GM12801 (cell line): ENCODE data around the gene CAB39L.

Experiments used
- TF ChIP-seq, protein P1 (sequence below): IDR thresholded peaks from one replicate; pipeline ENCODE4 v1.5.1; 2011; ENCODE audit warnings: control low read depth; ENCODE audit not compliant: insufficient read length; ENCODE audit errors: extremely low read depth

Gene CAB39L

DNA sequence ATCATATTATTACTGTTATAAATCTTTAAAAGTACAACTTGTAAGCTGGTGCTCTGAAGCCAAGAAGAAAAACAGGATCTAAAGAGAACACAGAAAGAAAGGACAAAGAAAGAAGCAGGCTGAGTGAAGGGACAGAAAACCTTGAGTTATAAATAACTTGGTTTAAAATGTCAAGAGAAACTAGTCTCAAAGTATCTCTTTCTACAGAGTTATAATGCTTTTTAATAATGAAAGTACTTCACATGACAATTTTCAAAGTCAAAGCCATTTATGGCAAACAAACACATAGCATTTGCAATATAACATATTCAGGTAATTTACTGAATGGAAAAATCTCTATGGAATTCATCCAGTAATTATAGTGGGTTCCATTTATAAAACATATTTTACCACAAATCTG lies 33.4 kb downstream of the CAB39L start:
- TF ChIP-seq, protein P1, sequence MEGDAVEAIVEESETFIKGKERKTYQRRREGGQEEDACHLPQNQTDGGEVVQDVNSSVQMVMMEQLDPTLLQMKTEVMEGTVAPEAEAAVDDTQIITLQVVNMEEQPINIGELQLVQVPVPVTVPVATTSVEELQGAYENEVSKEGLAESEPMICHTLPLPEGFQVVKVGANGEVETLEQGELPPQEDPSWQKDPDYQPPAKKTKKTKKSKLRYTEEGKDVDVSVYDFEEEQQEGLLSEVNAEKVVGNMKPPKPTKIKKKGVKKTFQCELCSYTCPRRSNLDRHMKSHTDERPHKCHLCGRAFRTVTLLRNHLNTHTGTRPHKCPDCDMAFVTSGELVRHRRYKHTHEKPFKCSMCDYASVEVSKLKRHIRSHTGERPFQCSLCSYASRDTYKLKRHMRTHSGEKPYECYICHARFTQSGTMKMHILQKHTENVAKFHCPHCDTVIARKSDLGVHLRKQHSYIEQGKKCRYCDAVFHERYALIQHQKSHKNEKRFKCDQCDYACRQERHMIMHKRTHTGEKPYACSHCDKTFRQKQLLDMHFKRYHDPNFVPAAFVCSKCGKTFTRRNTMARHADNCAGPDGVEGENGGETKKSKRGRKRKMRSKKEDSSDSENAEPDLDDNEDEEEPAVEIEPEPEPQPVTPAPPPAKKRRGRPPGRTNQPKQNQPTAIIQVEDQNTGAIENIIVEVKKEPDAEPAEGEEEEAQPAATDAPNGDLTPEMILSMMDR = no peak

DNA sequence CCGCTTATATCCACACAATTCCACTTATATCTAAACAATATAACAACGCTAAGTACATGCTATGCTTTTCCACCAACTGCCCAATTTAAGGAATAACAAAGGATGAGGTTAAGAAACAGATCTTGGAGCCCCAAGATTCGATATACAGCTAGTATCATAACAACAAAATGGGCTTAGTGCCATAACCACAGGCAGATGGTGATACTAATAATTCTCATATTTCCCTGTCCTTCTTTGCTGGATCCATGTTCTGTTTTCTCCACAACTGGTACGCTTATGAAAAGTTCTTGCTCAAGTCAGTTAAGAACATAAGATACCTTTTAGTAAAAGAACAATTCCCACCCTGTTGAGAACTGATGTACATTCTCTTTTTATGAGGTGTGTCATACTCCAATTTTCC lies 33.9 kb downstream of the CAB39L start:
- TF ChIP-seq, protein P1 = no peak

DNA sequence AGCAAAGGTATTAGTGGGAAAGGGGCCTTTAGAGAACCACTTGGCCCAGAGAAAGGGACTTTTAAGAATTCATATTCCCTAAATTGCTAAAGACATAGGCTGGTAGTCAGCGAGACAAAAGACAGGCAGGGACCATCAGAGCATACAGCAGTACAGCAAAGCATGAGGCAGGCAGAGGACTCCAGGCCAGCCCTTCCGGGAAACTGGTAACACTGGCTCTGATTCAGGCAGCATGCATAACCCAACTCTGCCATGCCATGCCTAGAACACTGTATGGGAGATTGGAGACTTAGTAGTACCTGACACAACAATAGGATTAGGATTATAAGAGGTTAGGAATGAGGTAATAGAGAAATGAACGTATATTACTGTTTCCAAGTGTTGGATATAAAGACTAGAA lies 34.9 kb downstream of the CAB39L start:
- TF ChIP-seq, protein P1 = no peak

DNA sequence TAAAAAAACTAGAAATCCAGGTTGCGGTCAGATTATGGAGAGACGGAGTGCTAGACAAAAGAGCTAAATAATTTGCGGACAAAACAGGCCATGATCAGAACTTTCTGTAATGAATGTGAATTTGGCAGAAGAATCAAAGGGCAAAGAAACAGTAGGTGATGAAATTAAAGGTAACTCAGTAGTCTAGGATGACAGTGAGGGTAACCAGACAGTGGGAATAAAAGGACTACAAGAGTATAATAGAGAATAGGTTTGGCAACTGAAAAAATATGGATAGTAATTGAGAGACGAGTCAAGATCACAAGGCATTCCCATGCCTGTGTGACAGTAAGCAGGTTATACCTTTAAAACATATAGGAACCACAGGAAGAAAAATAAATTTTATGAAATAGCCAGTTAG lies 35.9 kb downstream of the CAB39L start:
- TF ChIP-seq, protein P1 = no peak

DNA sequence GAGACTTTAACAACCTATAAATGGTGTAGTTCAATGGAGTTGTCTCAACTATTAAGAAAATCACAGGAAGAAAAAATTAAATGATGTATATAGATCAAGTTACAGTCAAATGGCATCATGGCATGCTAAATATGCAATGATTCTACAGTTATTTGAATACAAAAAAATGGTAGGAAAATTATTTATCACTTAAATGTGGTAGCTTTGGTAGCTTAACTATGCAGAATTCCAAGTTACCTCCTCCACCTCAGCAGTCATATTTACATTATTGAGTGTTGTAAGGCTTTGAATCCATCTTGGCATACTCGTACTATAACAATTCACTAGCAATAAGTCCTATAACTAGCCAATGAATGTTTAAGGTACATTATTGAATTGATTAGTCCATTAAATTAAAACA lies 36.8 kb downstream of the CAB39L start:
- TF ChIP-seq, protein P1 = no peak

DNA sequence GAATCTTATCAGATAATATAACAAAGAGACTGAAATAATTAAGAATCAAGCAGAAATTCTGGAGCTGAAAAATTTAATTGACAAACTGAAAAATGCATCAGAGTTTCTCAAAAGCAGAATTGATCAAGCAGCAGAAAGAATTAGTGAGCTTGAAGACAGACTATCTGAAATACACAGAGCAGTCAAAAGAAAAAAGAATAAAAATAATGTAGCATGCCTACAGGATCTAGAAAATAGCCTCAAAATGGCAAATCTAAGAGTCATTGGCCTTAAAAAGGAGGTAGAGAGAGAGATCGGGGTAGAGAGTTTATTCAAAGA lies 39.2 kb downstream of the CAB39L start:
- TF ChIP-seq, protein P1 = no peak

DNA sequence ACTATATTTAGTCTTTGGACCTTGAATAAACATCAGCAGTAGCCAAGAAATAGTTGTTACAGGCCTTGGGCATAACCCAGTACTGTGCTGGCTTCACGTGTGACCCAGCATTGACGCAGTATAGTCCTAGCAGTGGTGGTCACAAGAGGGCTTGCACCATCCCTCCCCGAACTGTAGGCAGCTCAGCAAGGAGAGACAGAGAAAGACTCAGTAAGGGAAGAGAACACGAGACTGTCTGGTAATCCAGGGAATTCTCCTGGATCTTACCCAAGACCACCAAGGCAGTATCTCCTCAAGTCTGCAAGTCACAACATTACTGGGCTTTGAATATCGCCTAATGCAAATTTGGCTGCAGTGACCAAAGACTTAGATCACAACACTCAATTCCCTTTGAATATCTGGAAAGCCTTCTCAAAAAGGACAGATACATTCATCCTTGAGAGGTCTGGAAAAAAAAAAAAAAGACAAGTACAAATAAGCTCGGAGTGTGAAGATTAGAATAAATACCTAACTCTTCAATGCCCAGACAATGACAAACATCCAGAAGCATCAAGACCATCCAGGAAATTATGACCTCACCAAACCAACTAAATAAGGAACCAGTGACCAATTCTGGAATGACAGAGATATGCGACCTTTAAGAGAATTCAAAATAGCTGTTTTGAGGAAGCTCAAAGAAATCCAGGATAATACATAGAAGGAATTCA lies 39.7 kb downstream of the CAB39L start:
- TF ChIP-seq, protein P1 = no peak
